ENCODE measurements around the gene ABHD10.
"Not testable (repeated sequence)": the region's sequence is repeated elsewhere in the genome, so short reads cannot be mapped to it uniquely, and the experiment has no call there.

The ABHD10 gene

GRCh38 chr3:112032098-112032731 is 53.4 kb downstream of the ABHD10 start:
- DNase-seq (ENCODE audit: low read depth): no peak

GRCh38 chr3:112034436-112034835 is 55.6 kb downstream of the ABHD10 start, which contains the start of gene TMPRSS7:
TMPRSS7 (plus strand) TSS chr3:112034736; CDS start chr3:112034846, 110 bp downstream.
- no peak for DNase-seq (ENCODE audit: low read depth)

- DNase-seq (ENCODE audit: low read depth): no peak
These were observed 56.4 kb downstream of the ABHD10 start for GRCh38 chr3:112035241-112035640.

DNA sequence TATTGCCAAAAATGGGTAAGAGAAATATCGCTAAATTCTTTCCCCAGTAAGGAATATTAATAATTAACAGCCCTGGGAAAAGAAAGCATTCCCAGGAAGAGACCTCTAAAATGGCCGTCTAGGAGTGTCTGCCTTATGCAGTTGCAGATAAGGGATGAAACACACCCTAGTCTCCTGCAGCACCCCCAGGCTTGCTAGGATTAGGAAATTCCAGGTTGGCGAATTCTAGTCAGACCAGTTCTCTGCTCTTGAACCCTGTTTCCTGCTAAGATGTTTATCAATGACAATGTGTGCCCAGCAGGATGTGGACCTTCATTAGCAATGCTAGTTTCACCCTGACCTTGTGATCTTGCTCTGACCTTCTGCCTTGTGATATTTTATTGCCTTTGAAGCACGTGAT is 58.4 kb downstream of the ABHD10 start:
- DNase-seq (ENCODE audit: low read depth): not testable (repeated sequence)

- no peak for DNase-seq (ENCODE audit: low read depth)
These were observed 60.0 kb downstream of the ABHD10 start for GRCh38 chr3:112038863-112039262.

GRCh38 chr3:112041321-112041720 is 62.5 kb downstream of the ABHD10 start:
- no peak for DNase-seq (ENCODE audit: low read depth)

GRCh38 chr3:112042842-112043280 is 64.0 kb downstream of the ABHD10 start:
- no peak for DNase-seq (ENCODE audit: low read depth)

Data from stimulated activated CD8-positive, alpha-beta memory T cell treated with anti-CD3 and anti-CD28 coated beads, Interleukin-15, amount 100 ng/mL, for 1 hour (primary cell).